ENCODE data around the gene TMA7.
"Not testable (repeated sequence)": the region's sequence is repeated elsewhere in the genome, so short reads cannot be mapped to it uniquely, and the experiment has no call there.

- not testable (repeated sequence) for TF ChIP-seq CTCF, POLR2A (IDR thresholded peaks at IDR 0.05)
Observed at GRCh38 chr3:48401434-48401901, 38.6 kb upstream of the TMA7 start.

Measured in uterus (tissue), 2 donors.